Umbilical cord (tissue), 2 donors: ENCODE data around the gene SOX8. TPM values are rescaled to one million over a fixed set of nuclear protein-coding genes. Genes with fewer than 3 reads are reported as not detected.

Source experiments
- DNase-seq: peaks from one replicate; pipeline ENCODE4 v3.0.0-alpha.2; 2015; ENCODE audit warnings: low spot score
- total RNA-seq: library from RNA; depleted of rRNA; stranded (reverse); fragments of >200 nt; gene quantifications from one replicate; pipeline ENCODE4 v1.2.3, GENCODE V29; 2014; ENCODE audit warnings: low replicate concordance; ENCODE audit not compliant: insufficient read depth

Gene SOX8
- total RNA-seq, 1 donor from 2014 or later = 5.8 TPM

DNA sequence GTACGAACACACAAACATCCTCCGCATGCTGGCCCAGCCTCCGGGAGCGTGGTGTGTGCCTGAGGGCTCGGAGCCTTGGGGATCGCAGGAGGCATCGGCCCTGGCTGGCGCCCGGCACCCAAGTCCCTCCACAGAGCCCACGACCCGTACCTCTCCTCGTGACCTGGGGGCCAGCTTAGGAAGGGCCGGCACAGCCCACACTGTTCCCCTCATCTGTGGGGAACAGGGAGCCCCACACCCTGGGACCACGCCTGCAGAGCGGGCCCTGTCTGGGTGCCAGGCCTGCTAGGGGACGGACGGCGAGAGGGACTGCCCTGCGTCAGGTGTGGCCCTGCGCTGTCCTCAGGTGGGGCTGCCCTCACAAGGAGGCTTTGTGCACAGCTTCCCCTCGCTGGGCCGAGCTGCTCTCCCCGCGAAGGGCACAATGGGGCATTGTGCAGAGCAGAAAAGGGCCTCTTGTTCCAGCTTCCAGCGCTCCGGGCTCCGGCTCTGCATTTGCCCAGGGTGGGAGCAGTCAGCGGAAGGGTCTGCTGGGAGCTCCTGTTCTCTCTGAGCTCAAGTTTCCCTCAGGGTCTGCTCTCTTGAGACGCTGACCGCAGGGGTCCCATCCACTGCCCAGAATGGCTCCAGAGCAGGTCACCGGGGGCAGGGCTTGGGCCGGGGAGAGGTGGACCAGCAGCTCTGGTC is 9.1 kb upstream of the SOX8 start:
- no peak for DNase-seq

DNA sequence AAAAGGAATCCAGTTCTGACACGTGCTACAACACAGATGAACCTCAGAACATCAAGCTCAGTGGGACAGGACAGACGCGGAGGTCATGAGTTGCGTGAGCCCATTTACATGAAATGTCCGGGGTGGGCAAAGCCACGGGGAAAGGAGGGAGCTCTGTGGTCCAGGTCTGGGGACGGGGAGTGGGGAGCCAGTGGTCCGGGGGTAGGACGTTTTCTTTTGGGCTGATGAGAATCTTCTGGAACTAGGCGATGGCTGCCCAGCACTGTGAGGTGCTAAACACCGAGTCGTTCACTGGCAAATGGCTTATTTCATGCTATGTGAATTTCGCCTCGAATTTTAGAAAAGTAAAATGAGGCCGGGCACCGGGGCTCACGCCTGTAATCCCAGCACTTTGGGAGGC is 8.2 kb upstream of the SOX8 start:
- DNase-seq = no peak

DNA sequence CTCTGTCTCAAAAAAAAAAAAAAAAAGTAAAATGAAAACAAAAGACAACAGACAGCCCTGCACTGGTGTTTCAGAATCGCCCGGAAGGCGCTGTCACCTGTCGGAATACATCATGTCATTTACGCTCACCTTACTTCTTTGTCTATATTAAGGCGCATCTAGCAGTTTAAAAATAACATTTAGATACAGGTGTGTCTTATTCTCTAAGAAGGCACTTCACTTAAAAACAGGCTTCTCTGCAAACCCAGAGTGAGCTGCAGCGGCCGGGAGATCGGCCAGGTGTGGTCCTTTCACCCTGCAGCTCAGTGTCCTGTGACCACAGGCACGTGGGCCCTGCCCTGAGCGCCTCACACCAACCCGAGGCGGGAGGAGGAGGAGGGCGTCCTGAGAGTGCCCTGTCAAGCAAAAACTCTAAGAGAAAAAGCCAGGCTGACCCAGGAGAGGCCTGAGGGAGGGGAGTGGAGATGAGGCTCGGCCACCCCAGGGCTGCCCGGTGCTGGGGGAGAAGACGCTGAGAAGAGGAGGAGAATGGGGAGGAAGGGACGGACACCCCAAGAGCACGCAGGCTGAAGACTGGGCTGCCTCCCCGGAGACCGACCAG is 7.5 kb upstream of the SOX8 start:
- DNase-seq = no peak

DNA sequence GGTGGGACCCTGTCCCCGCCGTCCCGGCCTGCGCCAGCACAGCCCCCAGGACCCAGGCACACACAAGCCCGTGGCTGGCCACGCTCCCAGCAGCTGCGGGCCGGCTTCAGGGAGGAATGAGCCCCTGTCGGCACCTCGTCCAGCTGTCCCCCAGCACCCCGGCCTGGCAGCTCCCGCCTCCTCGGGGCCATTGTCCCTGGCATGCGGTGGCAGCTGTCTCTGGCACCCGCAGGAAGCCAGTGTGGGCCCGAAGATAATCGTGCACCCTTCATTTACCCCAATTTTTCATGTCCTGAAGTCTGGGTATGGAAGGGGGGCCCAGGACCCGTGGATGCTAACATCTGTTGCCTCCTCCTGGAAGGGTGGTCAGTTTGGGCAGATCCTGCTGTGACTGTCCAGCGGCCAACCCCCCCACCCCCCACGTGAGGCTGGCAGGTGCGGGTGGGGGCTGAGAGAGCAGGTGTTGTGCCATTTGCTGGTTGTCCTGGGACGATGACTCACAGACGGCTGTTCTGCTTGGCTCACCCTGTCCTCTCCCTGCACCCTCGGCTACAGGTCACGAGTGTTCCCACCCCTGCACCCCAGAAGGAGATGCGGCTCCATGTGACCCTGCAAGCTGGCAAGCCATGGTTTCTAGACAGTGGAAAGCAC is 6.8 kb upstream of the SOX8 start:
- DNase-seq = no peak

DNA sequence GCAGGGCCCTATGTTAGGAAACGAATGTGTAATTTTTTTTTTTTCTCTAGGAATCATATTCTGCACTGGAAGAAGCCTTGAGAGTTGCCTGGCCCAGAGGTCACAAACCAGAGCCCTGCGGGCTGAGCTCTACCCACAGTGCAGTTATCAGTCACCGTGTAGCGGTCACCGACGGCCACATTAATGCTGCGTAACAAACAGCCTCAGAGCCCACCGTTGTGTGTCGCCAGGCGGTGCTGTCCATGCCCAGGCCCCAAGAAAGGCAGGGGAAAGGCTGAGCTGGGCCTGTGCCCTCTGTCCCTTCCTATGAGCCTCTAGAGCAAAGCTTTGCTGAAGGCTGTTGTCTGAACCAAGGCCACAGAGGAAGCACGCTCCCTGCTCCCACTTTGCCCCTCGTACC is 6.3 kb upstream of the SOX8 start:
- no peak for DNase-seq

DNA sequence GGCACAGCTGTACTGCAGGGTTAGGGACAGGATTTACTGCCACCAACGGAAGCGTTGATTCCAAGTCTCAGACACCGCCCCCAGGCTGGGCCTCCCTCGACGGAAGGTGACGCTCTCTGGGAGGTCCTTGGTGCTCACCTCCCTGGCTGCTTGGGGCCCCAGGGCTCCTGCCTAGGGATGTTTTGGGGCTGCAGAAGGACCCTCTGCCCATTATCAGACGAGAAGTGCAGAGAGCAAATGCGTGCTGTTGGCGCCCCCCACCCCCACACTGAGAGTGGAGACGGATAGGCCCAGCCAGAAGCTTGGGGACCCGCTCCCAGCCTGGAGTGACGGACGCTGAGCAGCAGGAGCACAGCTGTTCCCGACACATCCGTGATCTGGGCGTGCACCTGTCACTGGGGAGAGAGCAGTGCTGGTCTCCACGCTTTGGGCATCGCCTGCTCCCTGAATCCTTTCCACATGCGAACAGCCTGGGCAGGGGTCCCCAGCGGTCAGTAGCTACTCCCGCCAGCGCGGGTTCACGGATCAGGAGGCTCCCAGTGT is 5.1 kb upstream of the SOX8 start:
- no peak for DNase-seq

DNA sequence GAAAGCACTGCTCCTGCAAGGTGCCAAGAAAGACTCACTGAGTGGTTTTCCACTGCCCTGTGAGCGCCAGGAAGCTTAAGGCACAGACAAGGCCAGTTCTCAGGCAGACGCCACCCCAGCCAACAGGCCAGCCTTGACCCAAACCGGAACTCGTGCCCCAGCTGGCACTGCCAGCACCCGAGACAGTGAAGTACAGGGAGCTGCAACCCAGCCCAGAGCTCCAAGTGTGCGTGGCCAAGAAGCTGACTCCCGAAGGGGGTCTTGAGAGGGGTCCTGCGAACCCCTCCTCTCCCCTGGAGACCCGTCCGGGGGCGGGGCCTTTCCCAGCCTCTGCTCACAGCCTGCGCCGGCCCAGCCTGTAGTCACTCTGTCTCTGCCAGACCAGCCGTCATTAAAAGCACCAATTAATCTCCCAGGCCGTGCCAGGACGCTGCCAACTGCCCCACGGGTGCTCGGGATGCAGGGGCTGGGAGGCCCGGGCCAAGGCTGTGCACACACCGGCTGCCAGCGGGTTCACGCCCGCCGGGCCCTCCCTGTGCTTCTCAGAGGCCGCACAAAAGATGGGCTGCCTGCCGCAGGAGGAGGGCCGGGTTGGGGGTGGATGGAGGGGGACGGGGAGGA is 4.4 kb upstream of the SOX8 start:
- no peak for DNase-seq

DNA sequence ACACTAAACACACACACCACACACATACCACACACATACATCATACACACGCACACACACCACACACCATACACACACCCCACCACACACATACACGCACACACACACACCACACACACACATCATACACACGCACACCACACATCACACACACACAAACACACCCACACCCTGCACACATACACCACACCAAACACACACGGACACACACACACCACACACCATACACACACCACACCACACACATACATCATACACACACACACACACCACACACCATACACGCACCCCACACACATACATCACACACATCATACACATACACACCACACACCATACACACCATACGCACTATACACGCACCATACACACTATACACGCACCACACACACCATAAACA is 3.7 kb upstream of the SOX8 start:
- DNase-seq = no peak

DNA sequence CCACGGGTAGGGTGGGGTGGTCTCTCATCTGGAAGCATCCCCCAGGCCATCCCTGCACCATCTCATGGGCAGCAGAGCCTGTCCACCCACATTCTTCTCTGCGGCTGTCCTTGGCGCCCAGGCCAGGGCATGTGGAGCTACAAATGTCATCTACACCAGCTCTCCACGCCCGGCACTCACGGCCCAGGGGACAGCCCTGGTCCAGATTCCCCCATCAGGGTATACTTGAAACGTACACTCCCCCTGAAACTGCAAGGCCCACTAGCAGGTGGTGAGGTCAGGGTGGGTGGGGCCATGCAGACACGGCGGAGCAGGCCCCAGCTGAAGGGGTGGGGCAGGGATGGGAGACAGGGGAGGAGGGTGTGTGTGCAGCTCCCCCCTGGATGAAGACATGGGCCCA is 3.2 kb upstream of the SOX8 start:
- DNase-seq = no peak

DNA sequence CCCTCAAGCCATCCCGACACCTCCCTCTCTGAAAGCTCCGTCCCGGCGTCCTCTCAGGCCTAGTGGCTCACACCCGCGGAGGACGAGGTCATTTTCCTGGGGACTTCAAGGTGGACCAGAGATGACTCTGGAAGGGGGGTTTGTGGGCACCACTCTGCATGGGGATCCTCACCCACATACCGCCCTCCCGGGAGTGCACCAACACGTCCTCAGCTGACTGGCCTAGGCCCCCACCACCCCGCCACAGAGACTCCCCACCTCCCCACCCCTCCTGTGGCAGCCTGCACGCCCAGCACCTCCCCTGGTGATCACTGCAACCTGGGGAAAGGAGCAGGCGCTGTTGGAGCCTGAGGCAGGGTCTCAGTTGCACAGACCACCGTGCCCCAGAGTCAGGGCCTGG is 2.4 kb upstream of the SOX8 start:
- DNase-seq = no peak

DNA sequence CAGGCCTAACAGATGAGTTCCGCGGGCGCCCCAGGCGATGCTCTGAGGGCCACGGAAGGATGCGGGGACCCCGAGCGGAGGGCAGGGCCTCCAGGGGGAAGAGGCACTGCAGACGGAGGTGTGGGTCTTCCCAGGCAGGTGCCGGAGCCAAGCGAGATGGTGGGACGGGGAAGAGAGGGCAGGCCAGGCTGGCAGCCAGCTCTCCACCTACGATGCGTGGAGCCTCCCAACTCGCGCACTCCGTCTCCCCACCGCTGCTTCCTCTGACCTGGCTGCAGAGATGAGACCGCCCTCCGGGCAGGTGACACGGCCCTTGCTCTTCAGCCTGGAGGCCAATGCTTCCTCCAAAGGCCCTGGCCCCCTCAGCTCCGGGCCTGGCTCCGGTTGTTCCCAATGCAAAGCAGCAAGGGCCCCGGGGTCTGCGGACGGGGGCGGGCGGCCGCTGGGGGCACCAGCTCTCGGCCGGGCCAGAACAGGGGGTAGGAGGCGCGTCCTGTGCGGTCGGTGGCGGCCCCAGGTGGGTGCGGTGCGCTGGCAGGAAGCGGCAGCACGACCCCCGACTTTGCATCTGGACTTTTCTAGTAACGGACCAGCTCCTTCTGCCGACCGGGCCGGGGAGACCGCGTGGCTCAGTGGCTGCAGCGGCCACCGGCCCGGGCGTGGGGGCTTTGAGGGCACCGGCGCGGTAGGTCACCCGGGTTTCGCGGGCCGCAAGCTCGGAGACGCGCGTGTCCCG is 1.5 kb upstream of the SOX8 start:
- no peak for DNase-seq

DNA sequence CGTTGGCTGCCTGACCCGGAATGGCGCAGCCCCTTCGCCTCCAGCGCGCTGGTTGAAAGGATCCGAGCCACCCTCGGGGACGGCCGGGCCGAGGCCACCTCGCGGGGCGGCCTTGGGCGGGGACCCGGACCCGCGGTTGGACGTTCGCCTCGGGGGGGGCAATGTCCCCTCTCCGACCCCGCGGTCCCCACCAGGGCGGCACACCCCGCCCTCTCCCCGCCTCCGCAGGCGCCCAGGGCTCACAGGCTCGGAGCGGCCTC is 1.0 kb upstream of the SOX8 start:
- DNase-seq = no peak

DNA sequence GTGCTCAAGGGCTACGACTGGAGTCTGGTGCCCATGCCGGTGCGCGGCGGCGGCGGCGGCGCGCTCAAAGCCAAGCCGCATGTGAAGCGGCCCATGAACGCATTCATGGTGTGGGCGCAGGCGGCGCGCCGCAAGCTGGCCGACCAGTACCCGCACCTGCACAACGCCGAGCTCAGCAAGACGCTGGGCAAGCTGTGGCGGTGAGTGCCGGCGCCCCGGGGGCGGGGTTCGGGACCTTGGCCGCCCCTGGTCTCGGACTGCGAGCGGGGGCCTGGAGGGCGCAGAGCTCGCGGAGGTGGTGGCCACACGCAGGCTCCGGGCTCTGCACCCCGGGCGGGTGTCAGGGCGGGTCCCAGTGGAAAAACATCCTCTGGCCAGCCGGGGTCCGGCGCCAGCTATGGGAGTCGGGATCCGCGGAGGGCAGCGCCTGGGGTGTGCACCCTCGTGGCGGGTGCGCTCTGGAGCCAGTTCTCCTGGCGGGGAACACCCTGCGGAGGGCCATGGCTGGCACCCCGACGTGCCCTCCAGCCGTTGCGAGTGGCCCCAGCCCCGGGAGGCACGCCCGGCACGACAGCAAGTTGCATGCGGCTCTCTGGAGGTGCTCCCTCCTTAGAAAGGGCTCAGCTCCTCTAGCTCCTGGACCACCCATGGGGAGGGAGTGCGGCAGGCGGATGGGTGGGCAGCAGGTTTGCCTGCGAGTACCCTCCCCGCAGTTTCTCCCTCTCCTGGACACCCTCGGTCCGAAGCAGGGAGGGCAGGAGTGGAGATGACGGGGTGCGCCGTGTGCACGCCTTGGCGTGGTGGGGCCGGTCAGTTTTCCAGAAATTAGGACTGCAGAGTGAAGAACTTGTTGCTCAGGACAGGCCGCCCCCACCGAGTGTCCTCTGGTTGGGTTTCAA is 824 bp downstream of the SOX8 start:
- DNase-seq = no peak

DNA sequence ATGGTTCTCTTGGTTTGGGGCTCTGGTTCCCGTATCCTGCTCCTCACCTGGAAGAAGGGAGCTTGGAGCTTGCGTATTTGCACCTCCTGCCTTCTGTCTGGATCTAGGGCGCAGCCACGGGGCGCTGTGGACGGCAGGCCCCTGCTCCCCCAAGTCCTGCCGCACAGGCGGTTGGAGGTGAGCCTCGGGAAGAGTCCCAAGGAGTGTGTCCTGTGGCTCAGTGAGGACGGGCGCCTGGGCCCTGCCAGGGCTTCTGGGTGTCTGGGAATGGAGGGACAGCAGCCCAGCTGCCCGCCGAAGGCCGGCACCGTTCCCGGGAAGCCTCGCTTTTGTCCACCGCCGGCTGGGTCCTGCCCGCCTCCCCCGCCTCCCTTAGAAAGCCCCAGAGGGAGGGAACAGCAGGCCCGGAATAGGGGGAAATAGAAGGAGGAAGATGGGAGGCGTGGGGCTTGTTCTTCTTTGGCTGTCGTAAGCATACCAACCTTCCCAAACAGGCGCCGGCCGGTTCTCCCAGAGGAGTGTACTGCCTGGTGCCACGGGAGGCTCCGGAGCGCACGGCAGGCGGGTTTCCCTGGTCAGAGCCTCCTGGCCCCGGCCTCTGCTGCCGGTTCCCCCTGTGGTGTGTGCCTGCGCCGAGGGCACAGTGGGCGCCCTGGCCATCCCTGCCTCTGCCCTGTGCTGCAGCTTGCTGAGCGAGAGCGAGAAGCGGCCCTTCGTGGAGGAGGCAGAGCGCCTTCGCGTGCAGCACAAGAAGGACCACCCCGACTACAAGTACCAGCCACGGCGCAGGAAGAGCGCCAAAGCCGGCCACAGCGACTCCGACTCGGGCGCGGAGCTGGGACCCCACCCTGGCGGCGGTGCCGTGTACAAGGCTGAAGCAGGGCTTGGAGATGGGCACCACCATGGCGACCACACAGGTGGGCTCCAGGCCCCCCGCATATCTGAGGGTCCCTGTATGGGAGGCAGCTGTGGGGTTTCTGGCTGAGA is 1.8 kb downstream of the SOX8 start:
- DNase-seq = peak; percentile 69

DNA sequence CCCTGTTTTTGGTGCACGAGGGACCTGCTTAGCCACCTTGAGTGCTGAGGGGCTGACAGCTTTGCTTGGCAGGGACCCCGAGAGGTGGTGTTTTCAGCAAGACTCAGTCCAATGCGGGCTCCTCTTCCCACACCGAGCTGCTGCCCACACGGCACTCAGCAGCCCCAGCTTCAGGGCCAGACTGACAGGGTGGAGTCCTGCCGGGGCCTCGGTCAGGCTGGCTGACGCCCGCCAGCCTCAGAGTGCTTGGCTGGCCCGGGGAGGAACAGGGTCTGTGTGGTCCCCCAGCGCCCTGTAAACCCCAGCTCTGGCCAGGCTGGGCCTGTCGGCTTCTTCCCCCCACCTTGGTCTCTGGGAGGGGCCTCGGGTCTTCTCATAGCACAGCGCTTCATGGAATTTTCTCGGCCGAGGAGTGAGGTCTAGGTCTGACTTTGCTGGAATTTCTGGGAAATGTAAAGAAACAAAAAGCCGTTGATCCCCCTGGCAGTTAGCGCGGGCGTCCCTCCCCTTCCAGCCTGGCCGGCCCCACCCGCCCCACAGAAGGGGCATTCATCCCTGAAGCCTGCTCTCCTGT is 2.6 kb downstream of the SOX8 start:
- DNase-seq = peak; percentile 41

DNA sequence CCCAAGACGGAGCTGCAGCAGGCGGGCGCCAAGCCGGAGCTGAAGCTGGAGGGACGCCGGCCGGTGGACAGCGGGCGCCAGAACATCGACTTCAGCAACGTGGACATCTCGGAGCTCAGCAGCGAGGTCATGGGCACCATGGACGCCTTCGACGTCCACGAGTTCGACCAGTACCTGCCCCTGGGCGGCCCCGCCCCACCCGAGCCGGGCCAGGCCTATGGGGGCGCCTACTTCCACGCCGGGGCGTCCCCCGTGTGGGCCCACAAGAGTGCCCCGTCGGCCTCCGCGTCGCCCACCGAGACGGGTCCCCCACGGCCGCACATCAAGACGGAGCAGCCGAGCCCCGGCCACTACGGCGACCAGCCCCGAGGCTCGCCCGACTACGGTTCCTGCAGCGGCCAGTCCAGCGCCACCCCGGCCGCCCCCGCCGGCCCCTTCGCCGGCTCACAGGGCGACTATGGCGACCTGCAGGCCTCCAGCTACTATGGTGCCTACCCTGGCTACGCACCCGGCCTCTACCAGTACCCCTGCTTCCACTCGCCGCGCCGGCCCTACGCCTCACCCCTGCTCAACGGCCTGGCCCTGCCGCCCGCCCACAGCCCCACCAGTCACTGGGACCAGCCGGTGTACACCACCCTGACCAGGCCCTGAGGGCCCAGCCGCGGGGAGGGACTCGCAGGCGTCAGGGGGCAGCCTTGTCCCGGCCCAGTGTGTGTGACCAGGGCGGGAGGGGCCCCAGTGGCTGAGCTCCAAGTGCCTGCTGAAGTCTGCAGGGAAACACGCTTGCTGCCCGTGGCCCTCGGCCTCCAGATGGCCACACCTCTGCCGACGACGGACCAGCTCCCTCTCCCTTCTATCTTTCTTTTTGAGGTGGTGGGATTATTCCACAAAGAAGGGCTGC is 3.4 kb downstream of the SOX8 start:
- no peak for DNase-seq

DNA sequence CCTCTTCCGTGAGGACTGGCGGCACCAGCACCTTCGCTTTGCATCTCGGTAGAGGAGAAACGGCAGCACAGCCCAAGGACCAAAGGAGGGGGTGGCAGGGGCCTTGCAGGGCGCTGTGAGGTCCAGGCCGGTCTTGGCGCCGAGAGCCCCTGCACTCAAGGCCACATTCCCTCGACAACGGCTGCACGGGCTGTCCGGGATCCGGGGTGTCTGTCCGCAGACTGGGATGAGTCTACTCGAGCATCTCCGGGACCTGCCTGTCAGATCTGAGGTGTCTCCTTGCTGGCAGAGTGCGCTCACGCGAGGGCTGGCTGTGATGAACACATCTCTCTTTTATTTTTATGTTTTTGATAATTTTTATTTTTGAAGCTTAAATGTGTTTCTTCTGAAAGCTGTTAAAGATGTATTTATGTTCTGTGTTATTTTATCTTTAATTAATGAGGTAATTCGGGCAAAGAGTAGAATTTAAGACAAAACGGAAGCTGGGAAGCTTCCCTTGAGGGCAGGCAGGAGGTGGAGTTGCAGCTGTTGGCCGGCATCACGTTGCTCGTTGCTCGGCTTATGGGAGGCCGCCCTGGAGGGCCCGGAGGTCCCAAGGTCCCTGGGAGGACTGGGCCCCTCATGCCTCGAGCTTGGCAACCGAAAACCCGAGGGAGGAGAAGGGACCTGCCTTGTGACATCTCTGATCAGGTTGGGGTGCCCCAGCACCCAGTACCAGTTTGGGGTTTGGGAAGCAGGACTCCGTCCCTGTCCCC is 4.3 kb downstream of the SOX8 start:
- no peak for DNase-seq

DNA sequence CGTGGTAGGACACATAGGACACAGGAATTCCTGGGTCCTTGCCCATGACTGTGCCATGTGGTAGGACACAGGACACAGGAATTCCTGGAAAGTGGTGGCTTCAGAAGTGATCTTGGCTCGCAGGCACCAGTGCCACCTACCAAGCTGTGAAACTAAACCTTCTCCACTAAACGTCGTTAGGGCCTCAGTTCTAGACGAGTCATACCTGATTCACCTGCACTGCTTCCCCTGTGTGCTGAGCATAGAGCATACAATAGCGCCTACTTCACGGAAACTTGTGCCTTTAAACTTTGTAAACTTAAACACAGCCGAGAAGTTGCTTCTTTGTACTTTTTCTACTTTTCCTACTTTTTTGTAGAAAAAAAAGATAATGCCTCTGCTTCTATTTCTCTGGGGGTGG is 4.8 kb downstream of the SOX8 start:
- no peak for DNase-seq
